ENCODE measurements around the gene ASCC1.

Gene ASCC1

DNA sequence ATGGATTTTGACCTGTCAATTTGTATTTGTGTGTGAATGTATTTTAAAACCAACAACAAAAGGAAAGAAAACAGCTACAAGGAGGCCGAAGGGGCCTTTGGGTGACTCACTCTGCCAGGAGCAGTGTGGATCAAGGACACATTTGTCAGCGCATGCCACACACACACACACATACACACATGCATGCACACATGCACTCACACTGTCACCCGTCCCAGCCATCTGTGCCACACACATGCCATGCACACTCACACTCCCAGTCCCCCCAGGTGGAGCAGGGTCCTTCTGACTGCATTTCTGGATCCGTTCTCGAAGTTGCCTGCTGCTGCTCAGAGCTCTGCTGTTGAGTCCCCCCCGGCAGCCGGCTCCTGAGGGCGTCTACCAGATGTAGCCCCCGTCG is 153.7 kb downstream of the ASCC1 start:
- no peak overlapping the region for H3K4me3 ChIP-seq (ENCODE audit: low read depth, low read length)
- in situ Hi-C loops (cut with HindIII; ENCODE audit: low sequenced_read_pairs), result no loop called here
- TF ChIP-seq, protein P1, sequence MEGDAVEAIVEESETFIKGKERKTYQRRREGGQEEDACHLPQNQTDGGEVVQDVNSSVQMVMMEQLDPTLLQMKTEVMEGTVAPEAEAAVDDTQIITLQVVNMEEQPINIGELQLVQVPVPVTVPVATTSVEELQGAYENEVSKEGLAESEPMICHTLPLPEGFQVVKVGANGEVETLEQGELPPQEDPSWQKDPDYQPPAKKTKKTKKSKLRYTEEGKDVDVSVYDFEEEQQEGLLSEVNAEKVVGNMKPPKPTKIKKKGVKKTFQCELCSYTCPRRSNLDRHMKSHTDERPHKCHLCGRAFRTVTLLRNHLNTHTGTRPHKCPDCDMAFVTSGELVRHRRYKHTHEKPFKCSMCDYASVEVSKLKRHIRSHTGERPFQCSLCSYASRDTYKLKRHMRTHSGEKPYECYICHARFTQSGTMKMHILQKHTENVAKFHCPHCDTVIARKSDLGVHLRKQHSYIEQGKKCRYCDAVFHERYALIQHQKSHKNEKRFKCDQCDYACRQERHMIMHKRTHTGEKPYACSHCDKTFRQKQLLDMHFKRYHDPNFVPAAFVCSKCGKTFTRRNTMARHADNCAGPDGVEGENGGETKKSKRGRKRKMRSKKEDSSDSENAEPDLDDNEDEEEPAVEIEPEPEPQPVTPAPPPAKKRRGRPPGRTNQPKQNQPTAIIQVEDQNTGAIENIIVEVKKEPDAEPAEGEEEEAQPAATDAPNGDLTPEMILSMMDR (IDR thresholded peaks at IDR 0.05; ENCODE audit: low read depth, low read length, missing control alignments), result no peak
- DNase-seq (ENCODE audit: low read depth), result no peak

DNA sequence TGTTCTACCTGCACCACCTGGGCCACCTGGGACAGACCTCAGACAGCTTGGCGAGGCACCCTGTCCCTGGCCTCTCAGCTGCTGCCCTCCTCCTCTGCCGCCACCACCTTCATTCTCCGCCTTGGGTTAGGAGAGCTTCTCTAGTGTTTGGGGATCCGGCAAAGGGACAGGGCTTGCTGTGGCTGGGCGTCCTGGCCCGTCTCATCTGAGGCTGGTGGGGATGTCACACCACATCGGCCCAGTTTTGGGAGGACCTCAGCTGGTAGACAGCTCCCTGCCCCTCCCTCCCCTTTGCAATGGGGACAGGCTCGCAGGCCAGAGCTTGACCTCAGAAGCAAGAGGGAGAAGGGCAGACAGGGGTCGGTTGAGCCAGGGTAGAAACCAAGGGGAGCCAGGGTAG is 154.1 kb downstream of the ASCC1 start:
- no peak overlapping the region for H3K4me3 ChIP-seq (ENCODE audit: low read depth, low read length)
- no peak for DNase-seq (ENCODE audit: low read depth)
- TF ChIP-seq, protein P1 (IDR thresholded peaks at IDR 0.05; ENCODE audit: low read depth, low read length, missing control alignments), result no peak
- in situ Hi-C loops (cut with HindIII; ENCODE audit: low sequenced_read_pairs), result no loop called here

DNA sequence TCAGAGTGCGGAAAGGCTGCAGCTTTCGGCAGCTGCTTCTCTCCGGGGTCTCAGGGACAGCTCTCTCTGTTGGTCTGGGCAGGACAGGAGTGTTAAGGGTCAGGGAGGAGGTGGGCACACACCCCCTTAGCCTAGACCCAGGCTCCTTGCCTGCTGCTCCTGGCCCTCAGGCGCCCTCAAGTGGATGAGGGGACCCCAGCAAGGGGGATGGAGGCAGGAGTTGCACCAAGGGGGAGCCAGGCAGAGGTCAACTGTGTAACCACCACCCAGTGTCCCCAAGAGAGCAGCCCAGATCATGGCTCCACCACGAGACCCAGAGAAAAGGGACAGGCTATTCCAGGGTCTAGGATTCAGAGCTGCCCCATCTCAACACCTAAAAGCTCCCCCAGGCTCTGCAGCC is 154.6 kb downstream of the ASCC1 start:
- in situ Hi-C loops (cut with HindIII; ENCODE audit: low sequenced_read_pairs), result no loop called here

DNA sequence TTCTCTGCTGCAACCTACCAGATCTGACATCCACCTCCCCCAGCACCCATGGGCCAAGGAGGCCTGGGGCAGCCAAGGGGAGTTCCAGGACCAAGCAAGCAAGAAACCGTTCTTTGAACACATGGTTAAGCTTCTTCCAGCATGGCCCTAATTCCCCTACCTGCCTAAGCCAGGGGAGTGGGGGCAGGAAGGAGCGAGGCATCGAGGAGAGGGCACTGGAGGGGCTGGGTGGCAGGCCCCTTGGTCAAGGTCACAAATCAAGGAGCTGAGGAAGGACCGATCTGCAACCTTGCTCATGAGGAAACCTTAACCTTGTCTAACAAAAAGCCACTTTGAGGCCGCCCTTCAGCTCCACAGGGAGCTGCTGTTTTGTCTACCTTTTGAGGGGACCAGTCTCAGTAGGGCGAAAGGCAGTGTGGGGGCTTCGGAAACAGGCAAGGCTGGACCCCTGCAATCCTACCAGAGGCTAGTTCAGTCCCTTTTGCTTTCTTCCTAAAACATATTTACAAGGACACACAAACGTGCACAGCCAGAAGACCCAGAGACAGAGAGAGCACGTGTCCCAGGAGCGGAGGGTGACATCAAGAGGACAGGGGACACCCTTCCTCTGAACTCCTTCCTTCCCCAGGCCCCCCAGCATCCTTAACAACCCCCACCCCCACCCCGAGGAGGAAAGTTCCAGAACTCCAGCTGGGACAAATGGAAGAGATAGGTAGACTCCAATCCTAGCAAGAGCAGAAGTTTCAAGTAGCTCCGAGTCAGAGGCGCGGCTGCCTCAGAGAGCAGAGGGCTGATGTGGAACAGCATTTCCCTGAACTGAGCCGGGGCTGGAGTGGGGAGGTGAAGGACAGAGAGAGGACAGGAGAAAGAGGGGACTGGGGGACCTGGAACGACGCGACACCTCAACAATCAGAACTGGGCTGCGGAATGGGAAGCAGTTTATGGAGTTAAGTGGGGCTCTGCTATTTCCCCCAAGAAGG is 155.9 kb downstream of the ASCC1 start:
- no peak for DNase-seq (ENCODE audit: low read depth)
- TF ChIP-seq, protein P1 (IDR thresholded peaks at IDR 0.05; ENCODE audit: low read depth, low read length, missing control alignments), result no peak
- no peak overlapping the region for H3K4me3 ChIP-seq (ENCODE audit: low read depth, low read length)
- in situ Hi-C loops (cut with HindIII; ENCODE audit: low sequenced_read_pairs), result no loop called here

More for the DNA sequence above, 154.6 kb downstream of the ASCC1 start:
- TF ChIP-seq, protein P1 (IDR thresholded peaks at IDR 0.05; ENCODE audit: low read depth, low read length, missing control alignments), result peak; percentile 32
- no peak overlapping the region for H3K4me3 ChIP-seq (ENCODE audit: low read depth, low read length)
- DNase-seq (ENCODE audit: low read depth), result no peak

DNA sequence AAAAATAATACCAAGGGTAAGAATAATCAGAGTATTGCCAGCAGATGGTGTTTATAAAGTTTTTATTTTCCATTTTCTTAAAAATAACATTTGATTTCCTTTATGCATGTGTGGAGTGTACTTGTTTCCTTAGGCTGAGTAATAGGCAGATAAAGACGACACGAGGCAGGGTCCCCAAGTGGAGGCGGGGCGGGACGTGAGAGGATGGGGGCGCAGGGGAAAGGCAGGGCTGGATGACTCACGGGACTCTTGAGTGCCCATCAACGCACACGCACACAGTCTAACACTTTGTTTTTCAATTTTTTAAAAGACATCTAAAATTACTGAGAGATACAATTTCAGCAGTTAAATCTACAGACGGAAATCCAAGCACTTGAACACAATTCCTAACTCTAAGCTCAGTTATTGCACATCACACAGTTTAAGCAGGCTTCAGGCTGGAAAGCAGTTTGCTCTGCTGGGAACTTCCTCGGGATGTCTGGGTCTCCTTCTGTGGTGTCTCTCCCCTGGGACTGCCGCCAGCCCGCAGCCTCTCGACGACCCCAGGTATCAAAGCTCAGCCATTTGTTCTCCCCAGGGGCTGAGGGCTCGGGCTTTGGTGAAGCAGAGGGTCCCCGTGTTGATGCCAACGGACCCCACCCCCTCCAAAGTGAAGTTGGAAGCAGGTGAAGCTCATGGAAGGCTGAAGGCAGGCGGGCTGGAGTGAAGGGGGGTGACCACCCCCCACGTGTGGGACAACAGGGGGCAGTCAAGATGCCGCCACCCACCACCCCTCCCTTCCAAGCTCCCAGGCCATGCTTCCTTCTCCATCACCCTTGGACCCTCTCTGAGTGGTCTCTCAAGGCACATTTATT is 156.9 kb downstream of the ASCC1 start:
- DNase-seq (ENCODE audit: low read depth), result no peak
- TF ChIP-seq, protein P1 (IDR thresholded peaks at IDR 0.05; ENCODE audit: low read depth, low read length, missing control alignments), result no peak
- H3K4me3 ChIP-seq (ENCODE audit: low read depth, low read length), result no peak overlapping the region
- in situ Hi-C loops (cut with HindIII; ENCODE audit: low sequenced_read_pairs), result no loop called here

DNA sequence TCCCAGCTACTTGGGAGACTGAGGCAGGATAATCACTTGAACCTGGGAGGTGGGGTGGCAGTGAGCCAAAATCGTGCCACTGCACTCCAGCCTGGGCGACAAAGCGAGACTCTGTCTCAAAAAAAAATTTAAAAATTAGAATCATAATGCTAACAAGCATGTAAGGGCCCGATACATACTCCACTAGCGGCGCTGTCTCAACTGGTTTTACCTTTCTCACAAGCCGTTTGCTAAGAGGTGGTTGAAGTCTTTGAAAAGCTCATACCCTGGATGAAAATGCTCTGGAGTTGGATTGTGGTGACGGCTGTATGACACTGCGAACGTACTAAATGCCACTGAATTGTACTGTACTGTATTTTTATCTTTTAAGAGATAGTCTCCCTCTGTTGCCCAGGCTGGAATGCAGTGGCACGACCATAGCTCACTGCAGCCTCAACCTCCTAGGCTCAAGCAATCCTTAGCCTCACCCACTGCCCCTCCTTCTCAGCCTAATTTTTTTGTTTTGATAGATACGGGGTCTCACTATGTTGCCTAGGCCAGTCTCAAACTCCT is 157.7 kb downstream of the ASCC1 start:
- no peak for DNase-seq (ENCODE audit: low read depth)
- in situ Hi-C loops (cut with HindIII; ENCODE audit: low sequenced_read_pairs), result no loop called here
- no peak overlapping the region for H3K4me3 ChIP-seq (ENCODE audit: low read depth, low read length)
- TF ChIP-seq, protein P1 (IDR thresholded peaks at IDR 0.05; ENCODE audit: low read depth, low read length, missing control alignments), result no peak
